Measurements from ENCODE around the gene DLGAP1. TPM values are rescaled to one million over a fixed set of nuclear protein-coding genes. Genes with fewer than 3 reads are reported as not detected.
"Not testable (repeated sequence)": the region's sequence is repeated elsewhere in the genome, so short reads cannot be mapped to it uniquely, and the experiment has no call there.

DLGAP1 gene
- total RNA-seq, 6 experiments from 2014 or later = 0.09 to 0.31 (median 0.18) TPM; not detected in 2

- H3K27me3 ChIP-seq = no peaks in the 10 kb centered on the region
- DNase-seq = no peak
- H3K4me1 ChIP-seq = peaks cover 0 to 30% (median 12%) of the 10 kb centered on the region in 4 donors
- WGBS (ENCODE audit: insufficient coverage, low coverage, low lambda C conversion rate, missing lambda C conversion rate) = 6% methylated on average over 12 of the region's 12 CpGs
- H3K9me3 ChIP-seq = no peaks in the 10 kb centered on the region
- H3K27ac ChIP-seq = peak overlapping the region; percentile 63 to 91 (median 85)
- TF ChIP-seq CTCF (IDR thresholded peaks at IDR 0.05) (no peak), POLR2A (IDR thresholded peaks at IDR 0.05) (peak; percentile 75)
- H3K36me3 ChIP-seq = no peaks in the 10 kb centered on the region
- intact Hi-C loops (cut with DNase I) = no loop called here
- peak overlapping the region; percentile 8 to 31 (median 28) for H3K4me3 ChIP-seq
- ATAC-seq = peak; percentile 66 to 73 (median 71)
These were observed 850.4 kb downstream of the DLGAP1 start for GRCh38 chr18:3604498-3605408.

GRCh38 chr18:3604235-3604497 lies 850.9 kb downstream of the DLGAP1 start:
- H3K36me3 ChIP-seq = no peaks in the 10 kb centered on the region
- peak overlapping the region in 2 of 3 donors; percentile 8 to 28 for H3K4me3 ChIP-seq
- no peak for DNase-seq
- no peaks in the 10 kb centered on the region for H3K27me3 ChIP-seq
- no peaks in the 10 kb centered on the region for H3K9me3 ChIP-seq
- peak overlapping the region; percentile 63 to 91 (median 85) for H3K27ac ChIP-seq
- WGBS (ENCODE audit: insufficient coverage, low coverage, low lambda C conversion rate, missing lambda C conversion rate) = 22% methylated on average over 4 of the region's 4 CpGs
- no peak for ATAC-seq
- H3K4me1 ChIP-seq = peaks cover 0 to 30% (median 12%) of the 10 kb centered on the region in 4 donors
- intact Hi-C loops (cut with DNase I) = no loop called here
- TF ChIP-seq POLR2A (IDR thresholded peaks at IDR 0.05) = no peak
- TF ChIP-seq CTCF (IDR thresholded peaks at IDR 0.05) = no peak

- peak overlapping the region; percentile 63 to 91 (median 85) for H3K27ac ChIP-seq
- peak overlapping the region in 2 of 3 donors; percentile 30 to 36 for H3K4me3 ChIP-seq
- peaks cover 0 to 30% (median 12%) of the 10 kb centered on the region in 4 donors for H3K4me1 ChIP-seq
- TF ChIP-seq CTCF (IDR thresholded peaks at IDR 0.05) (no peak), POLR2A (IDR thresholded peaks at IDR 0.05) (peak; percentile 53)
- H3K27me3 ChIP-seq = no peaks in the 10 kb centered on the region
- ATAC-seq (peak; percentile 40 to 61 (median 52)), DNase-seq (no peak)
- H3K9me3 ChIP-seq = no peaks in the 10 kb centered on the region
- 16% methylated on average over 12 of the region's 12 CpGs for WGBS (ENCODE audit: insufficient coverage, low coverage, low lambda C conversion rate, missing lambda C conversion rate)
- no peaks in the 10 kb centered on the region for H3K36me3 ChIP-seq
- intact Hi-C loops (cut with DNase I) = no loop called here
These were observed 851.5 kb downstream of the DLGAP1 start for GRCh38 chr18:3603421-3604234.

GRCh38 chr18:3601106-3601755 lies 853.9 kb downstream of the DLGAP1 start:
- not testable (repeated sequence) for H3K27ac ChIP-seq

More at GRCh38 chr18:3601106-3601755, 853.9 kb downstream of the DLGAP1 start:
- ATAC-seq; H3K27me3 ChIP-seq; H3K4me3 ChIP-seq; DNase-seq; intact Hi-C loops (cut with DNase I); H3K36me3 ChIP-seq; H3K9me3 ChIP-seq: not testable (repeated sequence)
- 93% methylated on average over 11 of the region's 12 CpGs for WGBS (ENCODE audit: insufficient coverage, low coverage, low lambda C conversion rate, missing lambda C conversion rate)
- peaks cover 0 to 49% (median 21%) of the 10 kb centered on the region in 4 donors for H3K4me1 ChIP-seq

Data from right lobe of liver (tissue), 6 donors.